Caco-2 (cell line): ENCODE data around the gene RAPGEF5. TPM values are rescaled to one million over a fixed set of nuclear protein-coding genes. Genes with fewer than 3 reads are reported as not detected.

Experiments
- BruUV-seq: library from RNA; stranded (reverse); fragments of 400-500 nt; replicated peaks from 2 replicates; lab custom pipeline; 2021; lab: Mats Ljungman, UMichigan
- CTCF ChIA-PET: fragments of 300-600 bp; sonication (Branson Sonifier 250); formaldehyde crosslinking; loops from one replicate; lab custom pipeline; 2022; ENCODE audit warnings: antibody characterized with exemption; lab: Charles Lee
- POLR2A ChIA-PET: fragments of 300-600 bp; sonication (Branson Sonifier 250); formaldehyde crosslinking; loops from one replicate; lab custom pipeline; 2022; ENCODE audit warnings: antibody characterized with exemption; lab: Charles Lee
- DNase-seq, 2 experiments: peaks; one replicate each; pipeline versions ENCODE4 v3.0.0 to v3.0.0-alpha.2; 2020 to 2022
- H3K27me3 ChIP-seq: replicated peaks from 2 replicates; pipeline ENCODE4 v1.6.0; 2011; ENCODE audit warnings: low read length; ENCODE audit not compliant: control insufficient read depth, insufficient read depth
- H3K36me3 ChIP-seq: 2 replicates; pipeline ENCODE4 v1.5.1; 2011; ENCODE audit warnings: low read length; ENCODE audit not compliant: control insufficient read depth, insufficient read depth
- H3K4me1 ChIP-seq: fragments of 250-450 bp; sonication (Bioruptor Pico); 2 replicates; pipeline ENCODE4 v1.5.1; 2020; ENCODE audit warnings: mild to moderate bottlenecking
- H3K4me3 ChIP-seq: 2 replicates; pipeline ENCODE4 v1.5.1; 2011; ENCODE audit warnings: low read depth, mild to moderate bottlenecking, control low read depth, low read length
- H3K9me3 ChIP-seq: fragments of 250-450 bp; sonication (Bioruptor Pico); 2 replicates; pipeline ENCODE4 v1.5.1; 2020; ENCODE audit warnings: mild to moderate bottlenecking, moderate library complexity
- H3K27ac Mint-ChIP-seq: one replicate; pipeline ENCODE4 v1.8.0; 2022; ENCODE audit warnings: mixed read lengths; ENCODE audit not compliant: unreplicated experiment
- H3K27me3 Mint-ChIP-seq: one replicate; pipeline ENCODE4 v1.8.0; 2022; ENCODE audit warnings: mixed read lengths; ENCODE audit not compliant: insufficient read depth, unreplicated experiment
- H3K36me3 Mint-ChIP-seq: one replicate; pipeline ENCODE4 v1.8.0; 2022; ENCODE audit warnings: mild to moderate bottlenecking, mixed read lengths; ENCODE audit not compliant: insufficient read depth, unreplicated experiment
- H3K4me1 Mint-ChIP-seq: one replicate; pipeline ENCODE4 v1.8.0; 2022; ENCODE audit warnings: low read depth, mixed read lengths; ENCODE audit not compliant: unreplicated experiment
- H3K4me3 Mint-ChIP-seq: one replicate; pipeline ENCODE4 v1.8.0; 2022; ENCODE audit warnings: mild to moderate bottlenecking, moderate library complexity, mixed read lengths; ENCODE audit not compliant: unreplicated experiment
- H3K9me3 Mint-ChIP-seq: one replicate; pipeline ENCODE4 v1.8.0; 2022; ENCODE audit warnings: mixed read lengths; ENCODE audit not compliant: unreplicated experiment
- intact Hi-C: fragments of 100-400 bp; cut with micrococcal nuclease; formaldehyde crosslinking; loops from one replicate; pipeline ENCODE4 v1.10.0; 2022; ENCODE audit not compliant: unreplicated experiment
- total RNA-seq: library from RNA; stranded (reverse); gene quantifications from 2 replicates; pipeline ENCODE4 v1.2.3, GENCODE V29; 2022
- TF ChIP-seq, protein P1 (sequence below), 2 experiments: fragments of 200-600 bp in 1 of 2; IDR thresholded peaks; 1 replicate in 1 of 2; 2 replicates in 1 of 2; pipeline versions ENCODE4 v1.5.1 to v1.8.0; 2011 to 2022; ENCODE audit warnings: antibody characterized with exemption in 1 of 2, control low read depth in 1 of 2, inconsistent platforms in 1 of 2, low read depth in 1 of 2, low read length in 1 of 2, mild to moderate bottlenecking in 1 of 2, moderate library complexity in 1 of 2; ENCODE audit not compliant: insufficient read depth in 1 of 2, severe bottlenecking in 1 of 2, unreplicated experiment in 1 of 2

The RAPGEF5 gene
- total RNA-seq, 1 experiment from 2014 or later, result 16.9 TPM

DNA sequence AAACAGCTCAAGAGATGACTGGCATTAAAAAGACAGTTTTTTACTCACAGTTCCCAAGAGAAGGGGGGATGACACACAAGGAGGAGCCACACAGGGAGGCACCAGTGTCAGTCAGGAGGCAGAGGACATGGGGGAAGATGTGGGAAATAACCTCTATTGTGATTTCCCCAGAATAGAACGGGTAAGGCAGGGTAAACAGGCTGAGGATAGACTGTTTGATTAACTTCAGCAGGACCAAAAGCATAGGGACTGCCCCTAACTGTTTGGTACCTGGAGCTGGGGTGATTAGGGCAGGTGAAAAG lies 60.7 kb downstream of the RAPGEF5 start:
- no peaks in the 10 kb centered on the region for H3K9me3 Mint-ChIP-seq
- TF ChIP-seq, protein P1, sequence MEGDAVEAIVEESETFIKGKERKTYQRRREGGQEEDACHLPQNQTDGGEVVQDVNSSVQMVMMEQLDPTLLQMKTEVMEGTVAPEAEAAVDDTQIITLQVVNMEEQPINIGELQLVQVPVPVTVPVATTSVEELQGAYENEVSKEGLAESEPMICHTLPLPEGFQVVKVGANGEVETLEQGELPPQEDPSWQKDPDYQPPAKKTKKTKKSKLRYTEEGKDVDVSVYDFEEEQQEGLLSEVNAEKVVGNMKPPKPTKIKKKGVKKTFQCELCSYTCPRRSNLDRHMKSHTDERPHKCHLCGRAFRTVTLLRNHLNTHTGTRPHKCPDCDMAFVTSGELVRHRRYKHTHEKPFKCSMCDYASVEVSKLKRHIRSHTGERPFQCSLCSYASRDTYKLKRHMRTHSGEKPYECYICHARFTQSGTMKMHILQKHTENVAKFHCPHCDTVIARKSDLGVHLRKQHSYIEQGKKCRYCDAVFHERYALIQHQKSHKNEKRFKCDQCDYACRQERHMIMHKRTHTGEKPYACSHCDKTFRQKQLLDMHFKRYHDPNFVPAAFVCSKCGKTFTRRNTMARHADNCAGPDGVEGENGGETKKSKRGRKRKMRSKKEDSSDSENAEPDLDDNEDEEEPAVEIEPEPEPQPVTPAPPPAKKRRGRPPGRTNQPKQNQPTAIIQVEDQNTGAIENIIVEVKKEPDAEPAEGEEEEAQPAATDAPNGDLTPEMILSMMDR (IDR thresholded peaks at IDR 0.05; ENCODE audit: insufficient read depth in 1 of 2, low read depth in 1 of 2, low read length in 1 of 2, severe bottlenecking in 1 of 2, unreplicated experiment in 1 of 2), result no peak
- ChIA-PET POLR2A (no interaction called here), CTCF (interaction anchor here (0.7 to 1.2 kb wide), 2 partner anchors 60 to 187 kb away, joined by 3 to 6 read pairs; no protein-coding TSS in a partner anchor)
- Histone ChIP-seq H3K4me1 (no peaks in the 10 kb centered on the region), H3K4me3 (no peak overlapping the region), H3K9me3 (no peaks in the 10 kb centered on the region), H3K27me3 (no peaks in the 10 kb centered on the region), H3K36me3 (no peaks in the 10 kb centered on the region)
- H3K27ac Mint-ChIP-seq, result no peak overlapping the region
- no TSS peak for BruUV-seq
- no peaks in the 10 kb centered on the region for H3K27me3 Mint-ChIP-seq
- H3K4me3 Mint-ChIP-seq, result no peak overlapping the region
- no peaks in the 10 kb centered on the region for H3K36me3 Mint-ChIP-seq
- H3K4me1 Mint-ChIP-seq, result no peaks in the 10 kb centered on the region
- intact Hi-C loops, result loop anchor here (1.0 kb wide), 1 partner anchor 186 kb away; no protein-coding TSS in a partner anchor
- DNase-seq, result no peak

DNA sequence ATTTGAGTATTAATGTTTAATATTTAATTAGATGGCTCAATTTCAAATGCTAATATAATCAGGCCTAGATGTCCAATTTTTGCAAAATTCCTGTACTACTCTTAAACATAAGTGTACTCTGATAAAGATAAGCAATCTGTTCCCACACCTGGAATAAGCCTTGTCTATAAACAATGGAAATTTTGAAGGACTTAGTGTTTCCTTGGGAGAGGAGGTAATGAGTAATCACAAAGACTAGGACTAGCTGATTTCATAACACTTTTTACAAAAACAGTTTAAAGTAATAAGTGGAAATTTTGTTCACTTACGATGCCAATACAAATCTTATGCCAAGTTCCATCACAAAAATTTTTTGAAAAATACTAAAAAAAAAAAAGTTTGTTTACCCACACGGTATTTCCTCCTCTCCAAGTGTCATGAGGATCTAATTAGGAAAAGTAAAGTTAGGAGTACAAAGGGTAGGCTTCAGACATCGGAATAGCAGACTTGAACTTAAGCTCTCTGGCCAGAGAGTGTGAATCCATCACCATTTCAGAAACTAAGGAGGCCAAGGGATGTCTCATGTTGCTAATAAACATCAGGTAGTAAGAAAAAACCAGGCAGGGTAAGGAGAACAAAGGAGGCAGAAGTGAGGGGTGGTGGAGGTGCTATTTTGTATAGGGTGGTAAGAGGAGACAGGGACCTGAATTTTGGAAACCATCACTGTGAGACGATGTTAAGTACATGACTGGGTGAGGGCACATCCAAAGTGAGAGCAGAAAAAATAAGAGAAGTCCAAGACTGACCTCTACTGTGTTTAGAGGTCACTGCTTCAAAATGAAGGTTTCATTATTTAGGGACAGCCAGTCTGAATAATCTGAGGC lies 61.3 kb downstream of the RAPGEF5 start:
- no peaks in the 10 kb centered on the region for H3K9me3 Mint-ChIP-seq
- Histone ChIP-seq H3K9me3 (no peaks in the 10 kb centered on the region), H3K4me1 (no peaks in the 10 kb centered on the region), H3K36me3 (no peaks in the 10 kb centered on the region), H3K27me3 (no peaks in the 10 kb centered on the region), H3K4me3 (no peak overlapping the region)
- no peak overlapping the region for H3K27ac Mint-ChIP-seq
- H3K27me3 Mint-ChIP-seq, result no peaks in the 10 kb centered on the region
- TF ChIP-seq, protein P1 (IDR thresholded peaks at IDR 0.05; ENCODE audit: insufficient read depth in 1 of 2, low read depth in 1 of 2, low read length in 1 of 2, severe bottlenecking in 1 of 2, unreplicated experiment in 1 of 2), result no peak
- no TSS peak for BruUV-seq
- no peaks in the 10 kb centered on the region for H3K4me1 Mint-ChIP-seq
- intact Hi-C loops, result loop anchor here (1.0 kb wide), 1 partner anchor 185 kb away; no protein-coding TSS in a partner anchor
- H3K36me3 Mint-ChIP-seq, result no peaks in the 10 kb centered on the region
- ChIA-PET POLR2A (no interaction called here), CTCF (no interaction called here)
- H3K4me3 Mint-ChIP-seq, result no peak overlapping the region
- no peak for DNase-seq

DNA sequence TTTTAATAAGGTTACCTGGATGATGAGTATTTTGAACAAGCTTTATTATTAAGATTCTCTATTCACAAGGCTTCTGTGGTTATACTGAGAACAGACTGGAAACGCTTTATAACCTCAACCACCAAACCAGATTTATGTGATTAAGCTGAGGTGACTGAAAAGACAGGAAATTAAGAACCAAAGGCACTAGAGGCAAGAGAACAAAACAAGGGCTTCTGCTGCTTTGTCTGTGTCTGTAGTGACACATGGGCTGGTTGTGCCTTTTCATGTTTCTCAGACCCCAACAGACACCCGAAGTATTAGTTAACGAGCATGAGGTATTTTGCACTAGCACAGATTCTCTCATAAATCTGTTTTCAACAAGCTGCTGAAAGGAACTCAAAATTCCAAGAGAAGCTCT lies 64.4 kb downstream of the RAPGEF5 start:
- Mint-ChIP-seq H3K4me3 (no peak overlapping the region), H3K27me3 (no peaks in the 10 kb centered on the region), H3K36me3 (peaks cover 10% of the 10 kb centered on the region), H3K4me1 (no peaks in the 10 kb centered on the region), H3K27ac (no peak overlapping the region), H3K9me3 (no peaks in the 10 kb centered on the region)
- DNase-seq, result no peak
- 0 out of 2 replicates have a peak, but pooled peaks cover 1% of the 10 kb centered on the region for H3K36me3 ChIP-seq
- no peaks in the 10 kb centered on the region for H3K9me3 ChIP-seq
- TF ChIP-seq, protein P1 (IDR thresholded peaks at IDR 0.05; ENCODE audit: insufficient read depth in 1 of 2, low read depth in 1 of 2, low read length in 1 of 2, severe bottlenecking in 1 of 2, unreplicated experiment in 1 of 2), result no peak
- POLR2A ChIA-PET, result no interaction called here
- no peaks in the 10 kb centered on the region for H3K4me1 ChIP-seq
- BruUV-seq, result no TSS peak
- CTCF ChIA-PET, result no interaction called here
- no peak overlapping the region for H3K4me3 ChIP-seq
- intact Hi-C loops, result no loop called here
- H3K27me3 ChIP-seq, result no peaks in the 10 kb centered on the region
